PFSK-1 (cell line): ENCODE results near the gene NAA50.

ENCODE experiments used
- POLR2AphosphoS5 ChIP-seq: IDR thresholded peaks from 2 replicates; pipeline ENCODE4 v1.6.1; 2012; ENCODE audit warnings: low read depth, mild to moderate bottlenecking, control low read depth, low read length, moderate library complexity
- SIN3A ChIP-seq: IDR thresholded peaks from 2 replicates; pipeline ENCODE4 v1.6.1; 2012; ENCODE audit warnings: mild to moderate bottlenecking, low read length, moderate library complexity, borderline replicate concordance; ENCODE audit not compliant: insufficient read depth
- TAF1 ChIP-seq: IDR thresholded peaks from 2 replicates; pipeline ENCODE4 v1.6.1; 2012; ENCODE audit warnings: low read length, control low read depth, borderline replicate concordance; ENCODE audit not compliant: insufficient read depth
- TF ChIP-seq, protein P1 (sequence below), 2 experiments: IDR thresholded peaks; 2 replicates each; pipeline versions ENCODE4 v1.6.1 to v1.8.0; 2011 to 2012; ENCODE audit warnings: low read depth in 2 of 2, low read length in 2 of 2, control low read depth in 1 of 2, inconsistent platforms in 1 of 2, mild to moderate bottlenecking in 1 of 2, moderate library complexity in 1 of 2; ENCODE audit not compliant: insufficient read depth in 1 of 2

DNA sequence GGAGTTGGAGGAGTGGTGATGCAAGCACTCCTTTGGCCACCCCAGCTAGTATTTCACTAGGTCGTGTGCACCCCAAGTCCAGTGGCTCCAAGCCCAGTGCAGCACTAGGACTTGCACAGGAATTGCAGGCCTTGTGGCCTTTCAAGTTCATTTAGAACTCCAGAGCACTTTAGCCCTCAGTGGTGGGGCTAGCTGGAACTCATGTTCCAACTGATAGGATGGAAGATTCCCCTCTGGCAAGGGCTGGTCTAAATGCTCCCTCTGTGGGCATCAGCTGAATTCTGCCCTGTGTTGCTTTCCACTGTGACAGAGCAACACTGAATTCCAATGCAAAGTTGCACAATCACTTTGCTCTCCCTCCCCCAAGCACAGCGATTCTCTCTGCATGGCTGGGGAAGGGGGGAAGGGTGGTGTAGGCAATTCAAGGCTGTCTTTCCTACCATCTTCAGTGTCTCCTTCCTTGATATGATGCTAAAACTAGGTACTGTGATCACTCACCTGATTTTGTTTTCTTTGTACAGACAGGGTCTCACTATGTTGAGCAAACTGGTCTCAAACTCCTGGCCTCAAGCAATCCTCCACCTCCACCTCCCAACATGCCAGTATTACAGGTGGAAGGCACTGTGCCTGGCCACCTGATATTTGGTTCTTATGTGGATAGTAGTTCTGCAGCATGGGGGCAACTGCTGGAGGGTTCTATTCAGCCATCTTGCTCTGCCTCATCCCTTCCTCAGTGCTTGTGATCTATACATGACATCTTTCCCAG, 59.9 kb downstream of the NAA50 start:
- TF ChIP-seq, protein P1, sequence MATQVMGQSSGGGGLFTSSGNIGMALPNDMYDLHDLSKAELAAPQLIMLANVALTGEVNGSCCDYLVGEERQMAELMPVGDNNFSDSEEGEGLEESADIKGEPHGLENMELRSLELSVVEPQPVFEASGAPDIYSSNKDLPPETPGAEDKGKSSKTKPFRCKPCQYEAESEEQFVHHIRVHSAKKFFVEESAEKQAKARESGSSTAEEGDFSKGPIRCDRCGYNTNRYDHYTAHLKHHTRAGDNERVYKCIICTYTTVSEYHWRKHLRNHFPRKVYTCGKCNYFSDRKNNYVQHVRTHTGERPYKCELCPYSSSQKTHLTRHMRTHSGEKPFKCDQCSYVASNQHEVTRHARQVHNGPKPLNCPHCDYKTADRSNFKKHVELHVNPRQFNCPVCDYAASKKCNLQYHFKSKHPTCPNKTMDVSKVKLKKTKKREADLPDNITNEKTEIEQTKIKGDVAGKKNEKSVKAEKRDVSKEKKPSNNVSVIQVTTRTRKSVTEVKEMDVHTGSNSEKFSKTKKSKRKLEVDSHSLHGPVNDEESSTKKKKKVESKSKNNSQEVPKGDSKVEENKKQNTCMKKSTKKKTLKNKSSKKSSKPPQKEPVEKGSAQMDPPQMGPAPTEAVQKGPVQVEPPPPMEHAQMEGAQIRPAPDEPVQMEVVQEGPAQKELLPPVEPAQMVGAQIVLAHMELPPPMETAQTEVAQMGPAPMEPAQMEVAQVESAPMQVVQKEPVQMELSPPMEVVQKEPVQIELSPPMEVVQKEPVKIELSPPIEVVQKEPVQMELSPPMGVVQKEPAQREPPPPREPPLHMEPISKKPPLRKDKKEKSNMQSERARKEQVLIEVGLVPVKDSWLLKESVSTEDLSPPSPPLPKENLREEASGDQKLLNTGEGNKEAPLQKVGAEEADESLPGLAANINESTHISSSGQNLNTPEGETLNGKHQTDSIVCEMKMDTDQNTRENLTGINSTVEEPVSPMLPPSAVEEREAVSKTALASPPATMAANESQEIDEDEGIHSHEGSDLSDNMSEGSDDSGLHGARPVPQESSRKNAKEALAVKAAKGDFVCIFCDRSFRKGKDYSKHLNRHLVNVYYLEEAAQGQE (IDR thresholded peaks at IDR 0.05; ENCODE audit: insufficient read depth in 1 of 2, low read depth in 2 of 2, low read length in 2 of 2) = no peak
- TF ChIP-seq TAF1 (no peak), POLR2AphosphoS5 (no peak), SIN3A (no peak)
